Suprapubic skin (tissue), 3 donors: ENCODE measurements around the gene SFMBT1.

Source experiments
- POLR2AphosphoS5 ChIP-seq, 3 donors: sonication (generic); formaldehyde crosslinking; IDR thresholded peaks; one replicate each; pipeline ENCODE4 v1.6.1; 2017; ENCODE audit warnings: antibody characterized with exemption in 3 of 3
- TF ChIP-seq, protein P1 (sequence below), 2 donors: fragments of 200-600 bp in 1 of 2; fragments of 450-650 bp in 1 of 2; sonication (generic) in 1 of 2; IDR thresholded peaks; one replicate each; pipeline ENCODE4 v1.5.1; 2016 to 2019; ENCODE audit warnings: antibody characterized with exemption in 2 of 2, mild to moderate bottlenecking in 1 of 2, moderate library complexity in 1 of 2

GRCh38 chr3:53067567-53067966, 21.7 kb upstream of the SFMBT1 start:
- TF ChIP-seq, protein P1, sequence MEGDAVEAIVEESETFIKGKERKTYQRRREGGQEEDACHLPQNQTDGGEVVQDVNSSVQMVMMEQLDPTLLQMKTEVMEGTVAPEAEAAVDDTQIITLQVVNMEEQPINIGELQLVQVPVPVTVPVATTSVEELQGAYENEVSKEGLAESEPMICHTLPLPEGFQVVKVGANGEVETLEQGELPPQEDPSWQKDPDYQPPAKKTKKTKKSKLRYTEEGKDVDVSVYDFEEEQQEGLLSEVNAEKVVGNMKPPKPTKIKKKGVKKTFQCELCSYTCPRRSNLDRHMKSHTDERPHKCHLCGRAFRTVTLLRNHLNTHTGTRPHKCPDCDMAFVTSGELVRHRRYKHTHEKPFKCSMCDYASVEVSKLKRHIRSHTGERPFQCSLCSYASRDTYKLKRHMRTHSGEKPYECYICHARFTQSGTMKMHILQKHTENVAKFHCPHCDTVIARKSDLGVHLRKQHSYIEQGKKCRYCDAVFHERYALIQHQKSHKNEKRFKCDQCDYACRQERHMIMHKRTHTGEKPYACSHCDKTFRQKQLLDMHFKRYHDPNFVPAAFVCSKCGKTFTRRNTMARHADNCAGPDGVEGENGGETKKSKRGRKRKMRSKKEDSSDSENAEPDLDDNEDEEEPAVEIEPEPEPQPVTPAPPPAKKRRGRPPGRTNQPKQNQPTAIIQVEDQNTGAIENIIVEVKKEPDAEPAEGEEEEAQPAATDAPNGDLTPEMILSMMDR (IDR thresholded peaks at IDR 0.05): no peak
- TF ChIP-seq POLR2AphosphoS5 (IDR thresholded peaks at IDR 0.05): no peak
